Activated CD4-positive, alpha-beta T cell treated with anti-CD3 and anti-CD28 coated beads, Interleukin-10, Interleukin-2, amounts not matched to agents 100 ng/mL and 50 ng/mL, durations not matched to agents 16 hours and 8 hours (primary cell): ENCODE measurements around the gene MED23.
A peak's percentile ranks its signal among the peaks of the same experiment; 100 is the strongest.

ENCODE experiments used
- DNase-seq: peaks from one replicate; pipeline ENCODE4 v3.0.0-alpha.2; 2020

The MED23 gene, protein sequence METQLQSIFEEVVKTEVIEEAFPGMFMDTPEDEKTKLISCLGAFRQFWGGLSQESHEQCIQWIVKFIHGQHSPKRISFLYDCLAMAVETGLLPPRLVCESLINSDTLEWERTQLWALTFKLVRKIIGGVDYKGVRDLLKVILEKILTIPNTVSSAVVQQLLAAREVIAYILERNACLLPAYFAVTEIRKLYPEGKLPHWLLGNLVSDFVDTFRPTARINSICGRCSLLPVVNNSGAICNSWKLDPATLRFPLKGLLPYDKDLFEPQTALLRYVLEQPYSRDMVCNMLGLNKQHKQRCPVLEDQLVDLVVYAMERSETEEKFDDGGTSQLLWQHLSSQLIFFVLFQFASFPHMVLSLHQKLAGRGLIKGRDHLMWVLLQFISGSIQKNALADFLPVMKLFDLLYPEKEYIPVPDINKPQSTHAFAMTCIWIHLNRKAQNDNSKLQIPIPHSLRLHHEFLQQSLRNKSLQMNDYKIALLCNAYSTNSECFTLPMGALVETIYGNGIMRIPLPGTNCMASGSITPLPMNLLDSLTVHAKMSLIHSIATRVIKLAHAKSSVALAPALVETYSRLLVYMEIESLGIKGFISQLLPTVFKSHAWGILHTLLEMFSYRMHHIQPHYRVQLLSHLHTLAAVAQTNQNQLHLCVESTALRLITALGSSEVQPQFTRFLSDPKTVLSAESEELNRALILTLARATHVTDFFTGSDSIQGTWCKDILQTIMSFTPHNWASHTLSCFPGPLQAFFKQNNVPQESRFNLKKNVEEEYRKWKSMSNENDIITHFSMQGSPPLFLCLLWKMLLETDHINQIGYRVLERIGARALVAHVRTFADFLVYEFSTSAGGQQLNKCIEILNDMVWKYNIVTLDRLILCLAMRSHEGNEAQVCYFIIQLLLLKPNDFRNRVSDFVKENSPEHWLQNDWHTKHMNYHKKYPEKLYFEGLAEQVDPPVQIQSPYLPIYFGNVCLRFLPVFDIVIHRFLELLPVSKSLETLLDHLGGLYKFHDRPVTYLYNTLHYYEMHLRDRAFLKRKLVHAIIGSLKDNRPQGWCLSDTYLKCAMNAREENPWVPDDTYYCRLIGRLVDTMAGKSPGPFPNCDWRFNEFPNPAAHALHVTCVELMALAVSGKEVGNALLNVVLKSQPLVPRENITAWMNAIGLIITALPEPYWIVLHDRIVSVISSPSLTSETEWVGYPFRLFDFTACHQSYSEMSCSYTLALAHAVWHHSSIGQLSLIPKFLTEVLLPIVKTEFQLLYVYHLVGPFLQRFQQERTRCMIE (N-terminal part only)

DNA sequence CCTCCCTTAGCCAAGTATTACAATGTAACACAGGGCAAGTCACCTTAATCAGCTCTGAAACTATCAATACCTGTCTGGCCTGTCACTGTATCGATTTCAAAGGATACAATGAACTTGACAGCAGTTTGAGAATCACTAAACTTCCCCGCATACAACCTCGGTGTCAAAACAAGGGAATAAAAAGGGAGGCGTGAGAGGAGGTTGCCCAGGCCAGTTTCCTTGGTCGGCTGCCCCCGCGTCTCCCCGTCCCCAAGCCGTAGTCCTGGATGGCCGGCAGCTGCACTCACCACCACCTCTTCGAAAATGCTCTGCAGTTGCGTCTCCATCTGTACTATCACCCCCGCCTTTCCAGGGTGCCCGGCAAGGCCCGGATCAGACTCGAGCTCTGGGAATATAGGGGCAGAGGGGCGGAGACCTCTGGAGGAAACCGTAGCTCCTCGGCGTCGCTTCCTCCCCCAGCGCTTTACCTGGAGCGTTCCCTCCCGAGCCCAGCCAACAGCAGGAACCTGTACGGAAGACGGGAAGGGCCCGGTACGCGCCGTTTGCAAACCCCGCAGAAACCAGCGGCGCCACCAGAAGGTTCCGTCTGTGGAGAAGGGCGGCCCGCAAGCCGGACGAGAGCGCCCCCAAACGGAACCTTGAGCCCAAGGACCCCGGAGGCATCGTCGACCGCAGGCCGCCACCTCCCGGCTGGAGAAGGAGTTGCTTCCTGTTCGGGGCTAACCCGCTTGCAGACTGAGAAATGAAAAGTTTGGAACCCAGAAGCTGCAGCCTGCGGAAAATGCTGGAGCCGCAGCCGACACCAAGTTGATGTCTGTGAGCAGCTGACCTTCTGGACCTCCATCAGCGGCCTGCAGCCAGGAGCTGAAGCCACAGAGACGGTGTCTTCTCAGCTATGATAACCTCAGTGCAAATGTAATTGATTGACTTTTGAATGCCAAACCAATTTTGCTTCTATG is at the start of gene MED23:
Gene MED23, minus strand, starts transcription at position 519 of the 959 bp plus-strand sequence. Its CDS starts 193 bp downstream, at position 326.
- DNase-seq, result peak; percentile 95

DNA sequence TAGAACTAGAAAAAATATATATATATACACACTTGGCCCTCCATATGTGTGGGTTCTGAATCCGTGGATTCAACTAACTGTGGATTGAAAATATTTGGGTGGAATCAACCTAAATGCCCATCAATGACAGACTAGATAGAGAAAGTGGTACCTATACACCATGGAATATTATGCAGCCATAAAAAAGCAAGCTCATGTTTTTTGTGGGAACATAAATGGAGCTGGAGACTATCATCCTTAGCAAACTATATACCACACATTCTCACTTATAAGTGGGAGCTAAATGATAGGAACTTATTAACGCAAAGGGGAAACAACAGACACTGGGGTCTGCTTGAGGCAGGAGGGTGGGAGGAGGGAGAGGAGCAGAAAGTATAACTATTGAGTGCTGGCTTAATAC is 45.1 kb upstream of the MED23 start:
- no peak for DNase-seq

DNA sequence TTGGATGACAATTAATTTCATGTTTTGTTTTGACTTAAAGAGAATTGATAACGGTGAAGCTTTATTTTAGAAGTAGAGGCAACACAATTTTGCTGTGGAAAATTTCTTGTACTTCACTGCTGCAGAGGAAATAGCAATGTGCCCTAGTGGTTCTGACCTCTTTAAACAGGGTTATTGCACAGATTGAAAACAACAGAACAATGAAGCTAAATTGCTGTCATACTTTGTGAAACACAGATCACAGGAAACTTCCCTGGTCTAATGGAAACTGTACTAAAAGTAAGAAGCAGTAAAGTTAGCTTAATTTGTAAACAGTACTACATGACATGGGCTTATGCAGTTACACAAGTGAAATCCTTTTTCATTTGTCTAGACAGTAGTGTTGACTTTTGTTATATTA is 41.8 kb upstream of the MED23 start:
- DNase-seq, result no peak

DNA sequence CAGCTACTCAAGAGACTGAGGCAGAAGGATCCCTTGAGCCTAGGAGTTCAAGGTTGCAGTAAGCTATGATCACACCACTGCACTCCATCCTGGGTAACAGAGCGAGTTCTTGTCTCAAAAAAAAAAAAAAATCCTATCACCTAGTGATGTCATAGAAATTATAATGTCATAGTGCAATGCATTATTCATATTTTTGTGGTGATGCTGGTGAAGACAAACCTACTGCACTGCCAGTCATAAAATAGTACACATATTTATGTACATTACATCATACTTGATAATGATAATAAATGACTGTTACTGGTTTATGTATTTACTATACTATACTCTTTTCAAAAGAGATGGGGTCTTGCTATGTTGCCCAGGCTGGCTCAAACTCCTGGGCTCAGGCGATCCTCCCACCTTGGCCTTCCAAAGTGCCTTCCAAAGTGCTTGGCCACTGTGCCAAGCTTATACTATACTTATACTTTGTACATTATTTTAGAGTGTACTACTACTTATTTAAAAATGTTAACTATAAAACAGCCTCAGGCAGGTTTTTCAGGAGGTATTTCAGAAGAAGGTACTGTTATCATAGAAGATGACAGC is 35.6 kb upstream of the MED23 start:
- no peak for DNase-seq

DNA sequence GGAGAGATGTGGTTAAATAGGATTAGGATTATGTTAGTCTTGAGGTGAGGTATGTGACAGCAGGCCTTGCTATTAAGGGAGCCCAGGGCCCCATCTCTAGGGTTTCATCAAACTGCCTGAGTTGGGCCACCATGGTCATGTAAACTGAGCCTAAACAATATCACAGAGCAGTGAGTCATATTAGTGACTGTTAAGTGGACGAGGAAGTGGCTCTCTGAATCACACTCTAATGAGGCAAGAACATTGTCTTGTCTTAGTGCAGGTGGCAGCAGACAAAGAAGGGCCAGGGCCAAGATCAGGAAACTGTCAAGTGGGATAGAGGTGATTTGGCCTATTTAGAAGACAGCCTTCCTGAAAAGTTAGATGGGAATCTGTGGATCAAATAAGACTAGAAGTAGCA is 32.2 kb upstream of the MED23 start:
- DNase-seq, result peak; percentile 24

DNA sequence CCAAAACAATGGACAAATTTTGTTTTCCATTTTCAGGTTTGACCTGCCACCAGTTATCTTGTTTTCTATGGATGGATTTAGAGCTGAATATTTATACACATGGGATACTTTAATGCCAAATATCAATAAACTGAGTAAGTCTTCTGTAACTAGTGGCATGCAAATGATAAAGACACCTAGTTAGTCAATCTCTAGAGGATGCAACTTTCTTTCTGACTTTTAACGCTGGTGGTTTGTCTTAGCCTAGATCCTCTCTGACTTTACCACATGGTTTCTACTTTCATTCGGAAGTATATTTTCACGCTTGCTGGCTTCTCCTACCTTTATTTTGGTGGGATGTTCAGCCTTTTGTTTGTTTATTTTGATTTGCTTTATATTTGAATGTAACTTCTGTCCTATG is 30.2 kb upstream of the MED23 start:
- DNase-seq, result no peak

DNA sequence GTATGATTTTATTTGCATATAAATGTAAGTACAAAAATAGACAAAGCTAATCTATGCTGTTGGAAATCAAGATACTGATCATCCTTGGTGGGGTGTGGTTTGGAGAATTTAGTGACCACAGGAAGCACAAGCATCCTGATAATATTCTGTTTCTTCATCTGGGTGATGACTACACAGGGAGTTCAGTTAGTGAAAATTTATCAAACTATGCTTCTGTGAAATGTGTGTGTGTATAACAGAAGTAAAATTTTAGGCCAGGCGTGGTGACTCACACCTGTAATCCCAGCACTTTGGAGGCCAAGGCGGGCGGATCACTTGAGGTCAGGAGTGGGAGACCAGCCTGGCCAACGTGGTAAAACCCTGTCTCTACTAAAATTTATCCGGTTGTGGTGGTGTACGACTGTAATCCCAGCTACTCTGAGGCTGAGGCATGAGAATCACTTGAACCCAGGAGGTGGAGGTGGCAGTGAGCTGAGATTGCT is 29.6 kb upstream of the MED23 start:
- peak; percentile 5 for DNase-seq

DNA sequence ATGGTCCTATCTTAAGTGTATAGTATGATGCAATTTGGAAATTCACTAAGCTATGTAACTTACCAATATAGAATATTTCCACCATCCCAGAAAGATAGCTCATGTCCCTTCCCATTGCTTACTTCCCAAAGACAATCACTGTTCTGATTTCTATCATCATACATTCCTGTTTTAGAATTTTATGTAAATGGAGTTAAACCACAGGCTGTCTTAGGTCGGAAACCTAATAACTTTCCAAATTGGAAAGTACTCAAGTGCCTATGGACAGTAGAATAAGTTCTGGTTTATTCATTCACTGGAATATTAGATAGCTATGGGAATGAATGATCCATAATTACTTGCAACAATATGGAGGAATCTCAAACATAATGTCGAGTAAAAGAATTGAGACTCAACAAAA is 29.2 kb upstream of the MED23 start:
- no peak for DNase-seq

DNA sequence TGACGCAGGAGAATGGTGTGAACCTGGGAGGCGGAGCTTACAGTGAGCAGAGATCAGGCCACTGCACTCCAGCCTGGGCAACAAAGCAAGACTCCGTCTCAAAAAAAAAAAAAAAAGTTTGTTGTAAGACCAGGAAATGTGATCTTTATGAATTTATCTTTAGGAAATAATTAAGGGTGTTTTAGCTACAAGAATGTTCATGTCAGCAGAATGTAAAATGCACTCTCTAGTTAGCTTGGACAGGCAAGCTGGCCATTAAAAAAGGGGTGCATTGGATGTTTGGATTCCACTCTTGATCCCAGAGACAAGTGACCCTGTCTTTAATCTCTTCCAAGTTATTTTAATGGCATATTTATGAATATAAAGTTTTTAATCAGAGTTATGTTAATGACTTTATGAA is 28.6 kb upstream of the MED23 start:
- DNase-seq, result no peak

DNA sequence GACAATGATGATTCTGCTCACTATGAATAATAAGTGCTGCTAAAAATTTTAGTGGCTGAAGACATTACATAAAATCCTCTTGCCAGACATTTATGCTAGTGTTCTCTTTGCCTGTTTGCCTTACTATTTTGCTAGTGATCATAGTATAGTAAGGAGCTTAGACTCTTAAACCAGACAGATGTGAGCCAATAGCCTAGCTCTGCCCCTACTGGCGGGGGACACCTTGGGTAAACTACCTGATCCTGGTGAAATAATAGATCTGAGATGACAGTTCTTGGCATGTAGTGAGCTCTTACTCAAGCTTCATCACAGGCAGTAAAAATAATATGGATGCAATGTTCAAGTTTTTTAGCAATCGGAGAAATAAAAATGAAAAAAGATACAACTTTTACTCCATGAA is 27.9 kb upstream of the MED23 start:
- no peak for DNase-seq

DNA sequence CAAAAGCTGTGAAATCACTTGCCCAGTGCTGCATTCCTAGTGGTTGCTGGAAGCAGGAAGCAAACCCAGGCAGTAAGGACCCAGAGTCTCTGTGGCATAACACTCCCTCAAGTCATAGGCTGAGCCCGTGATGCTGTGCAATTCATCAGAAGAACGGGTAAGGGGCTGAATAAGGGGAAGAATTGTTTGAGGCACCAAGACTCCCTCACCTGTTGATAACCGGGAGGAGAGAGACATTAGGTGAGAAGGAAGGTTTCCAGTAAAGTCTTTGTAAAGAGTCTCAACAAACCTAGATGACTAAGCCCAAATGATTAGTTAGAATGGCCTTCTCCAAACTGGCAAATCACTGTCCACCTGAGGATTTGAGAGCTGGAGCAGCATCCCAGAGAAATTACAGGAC is 27.3 kb upstream of the MED23 start:
- no peak for DNase-seq

DNA sequence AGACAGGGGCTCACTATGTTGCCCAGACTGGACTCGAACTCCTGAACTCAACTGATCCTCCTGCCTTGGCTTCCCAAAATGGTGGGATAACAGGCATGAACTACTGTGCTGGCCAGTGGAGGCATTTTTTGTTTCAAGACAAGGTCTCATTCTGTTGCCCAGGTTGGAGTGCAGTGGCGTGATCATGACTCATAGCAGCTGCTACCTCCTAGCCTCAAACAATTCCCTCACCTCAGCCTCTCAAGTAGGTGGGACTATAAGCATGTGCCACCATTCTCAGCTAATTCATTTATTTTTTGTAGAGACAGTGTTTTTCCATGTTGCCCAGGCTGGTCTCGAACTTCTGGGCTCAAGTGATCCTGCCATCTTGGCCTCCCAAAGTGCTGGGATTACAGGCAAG is 26.3 kb upstream of the MED23 start:
- no peak for DNase-seq

DNA sequence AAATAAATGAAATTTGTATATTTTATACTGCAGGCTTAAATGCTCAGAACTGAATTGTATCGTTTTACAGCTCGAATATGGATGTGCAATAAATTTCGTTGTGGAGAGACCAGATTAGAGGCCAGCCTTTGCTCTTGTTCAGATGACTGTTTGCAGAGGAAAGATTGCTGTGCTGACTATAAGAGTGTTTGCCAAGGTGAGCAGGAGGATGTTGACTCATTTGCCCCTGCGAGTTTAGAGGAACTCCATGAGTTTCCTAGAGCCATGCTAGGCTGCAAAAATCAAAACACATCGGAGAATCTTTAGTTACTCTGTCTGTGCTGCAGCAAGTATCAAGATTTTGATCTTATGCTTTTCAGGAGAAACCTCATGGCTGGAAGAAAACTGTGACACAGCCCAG is 24.4 kb upstream of the MED23 start:
- DNase-seq, result no peak

DNA sequence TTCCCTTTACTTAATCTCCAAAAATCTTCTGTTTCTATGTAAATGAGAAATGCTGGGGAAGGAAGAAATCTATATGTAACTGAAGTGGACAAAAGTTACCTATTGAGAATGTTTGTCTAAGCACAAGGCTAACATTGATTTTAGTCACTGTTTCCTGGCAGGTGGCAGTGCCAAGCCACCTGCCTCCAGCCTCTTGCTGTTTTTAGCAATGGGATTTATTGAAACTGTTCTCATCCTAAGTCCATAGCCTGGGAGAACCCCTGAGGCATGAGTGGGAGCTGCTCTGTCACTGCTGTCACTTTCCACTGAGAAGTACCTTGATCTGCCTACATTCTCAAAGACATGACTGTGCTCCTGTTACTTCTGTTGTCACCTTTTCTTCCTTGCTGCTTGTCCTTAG is 23.7 kb upstream of the MED23 start:
- no peak for DNase-seq

DNA sequence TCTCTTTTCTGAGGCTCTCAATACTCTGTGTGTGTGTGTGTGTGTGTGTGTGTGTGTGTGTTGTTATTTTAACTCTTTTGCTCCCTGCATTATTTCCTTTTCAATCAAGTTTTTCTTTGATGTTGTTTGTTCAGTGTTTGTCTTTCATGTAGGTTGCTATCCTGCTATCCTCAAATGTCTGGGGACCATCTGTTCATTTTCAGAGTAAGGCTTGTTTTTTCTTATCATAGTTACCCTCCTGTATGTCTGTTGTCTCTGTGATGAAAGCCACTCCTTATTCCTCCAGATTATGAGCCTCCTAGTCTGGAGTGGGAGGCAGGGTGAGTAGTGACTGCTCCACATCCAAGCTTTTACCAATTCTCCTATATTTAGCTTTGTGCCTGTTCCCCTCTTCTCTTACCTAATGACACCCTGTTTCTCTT is 18.2 kb upstream of the MED23 start:
- no peak for DNase-seq

DNA sequence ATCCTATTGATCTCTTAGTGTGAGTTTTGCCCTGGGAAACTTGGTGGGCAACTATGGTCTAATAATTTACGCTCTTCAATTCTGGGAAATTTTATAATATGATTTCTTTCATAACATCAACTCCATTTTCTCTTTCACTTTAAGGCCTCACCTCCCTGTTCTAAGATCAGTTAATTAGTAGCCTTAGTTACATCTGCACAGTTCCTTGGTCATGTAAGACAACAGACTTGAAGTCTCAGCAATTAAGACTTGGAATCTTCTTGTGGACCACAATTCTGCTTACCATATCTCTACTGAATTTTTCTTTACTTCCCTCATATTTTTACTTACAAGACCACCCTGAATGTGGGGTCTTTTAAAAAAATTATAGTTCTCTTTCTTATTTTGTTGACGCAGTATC is 17.8 kb upstream of the MED23 start:
- DNase-seq, result no peak

DNA sequence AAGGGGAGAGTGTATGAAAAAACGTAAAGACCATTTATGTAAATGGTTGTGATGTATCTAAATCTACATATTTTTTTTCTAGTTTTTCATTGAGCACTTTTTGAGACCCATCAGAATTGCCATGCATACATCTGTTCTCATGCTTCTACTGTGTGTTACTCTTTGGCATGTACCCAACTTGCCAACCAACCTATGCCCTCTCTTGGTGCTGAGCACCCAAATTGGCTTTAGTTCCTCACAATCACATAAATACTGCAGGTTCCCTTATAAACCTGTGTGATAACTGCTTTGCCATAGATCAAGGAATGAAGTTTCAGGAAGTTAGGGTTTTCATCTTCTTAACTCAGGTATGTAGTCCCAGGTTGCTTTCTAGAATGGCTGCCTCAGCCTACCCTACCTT is 16.9 kb upstream of the MED23 start:
- DNase-seq, result no peak

DNA sequence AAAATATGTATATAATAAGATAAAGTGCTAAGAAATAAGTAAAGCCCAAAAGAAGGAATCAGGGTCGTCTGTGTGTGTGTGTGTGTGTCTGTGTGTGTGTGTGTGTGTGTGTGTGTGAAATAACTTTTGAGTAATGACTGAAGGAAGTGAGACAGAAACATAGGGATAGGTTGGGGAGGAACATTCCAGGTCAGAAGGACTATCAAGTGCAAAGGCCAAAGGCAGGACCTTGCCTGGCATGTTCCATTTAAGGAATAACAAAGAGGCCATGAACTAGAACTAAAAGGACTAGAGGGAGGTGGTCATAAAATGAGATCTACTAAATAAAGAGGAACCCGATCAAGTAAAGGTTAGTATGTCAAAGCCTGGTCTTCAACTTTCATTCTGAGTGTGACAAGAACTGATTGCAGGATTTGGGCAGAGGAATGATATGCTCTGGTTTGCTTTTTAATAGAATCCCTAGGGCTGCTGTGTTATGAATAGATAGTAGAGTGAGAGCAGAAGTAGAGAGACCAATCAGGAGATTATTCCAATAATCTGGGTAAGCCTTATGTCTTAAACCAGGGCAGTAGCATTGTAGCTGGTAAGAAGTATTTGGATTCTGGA is 15.9 kb upstream of the MED23 start:
- DNase-seq, result no peak

DNA sequence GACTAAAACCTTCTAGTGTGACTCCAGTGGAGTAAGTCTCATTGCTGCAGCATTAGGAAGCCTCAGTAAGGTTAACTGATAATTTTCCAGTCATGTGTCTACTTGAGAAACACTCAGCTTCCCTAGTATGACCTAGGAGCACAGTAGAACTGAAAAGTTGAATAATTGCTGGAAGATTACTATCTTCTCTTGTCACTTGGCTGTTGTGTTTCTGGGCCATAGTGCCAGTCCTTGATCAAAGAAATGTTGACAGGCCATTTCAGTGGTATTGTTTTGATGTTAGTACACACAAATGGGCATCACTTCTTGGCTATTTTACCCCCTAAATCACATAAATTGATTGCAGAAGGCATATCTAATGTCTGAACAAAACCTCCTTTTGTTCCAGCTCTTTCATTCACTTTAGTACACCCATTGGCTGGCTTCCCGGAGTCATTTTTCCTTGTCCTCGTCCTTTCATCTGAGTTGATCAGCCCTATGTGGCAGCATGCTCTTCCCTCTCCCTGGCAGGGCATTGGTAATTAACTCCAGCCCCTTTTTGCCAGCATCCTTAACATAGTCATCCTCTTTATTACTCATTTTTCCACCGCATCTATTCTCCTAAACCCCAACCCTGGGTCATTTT is 15.1 kb upstream of the MED23 start:
- DNase-seq, result no peak

DNA sequence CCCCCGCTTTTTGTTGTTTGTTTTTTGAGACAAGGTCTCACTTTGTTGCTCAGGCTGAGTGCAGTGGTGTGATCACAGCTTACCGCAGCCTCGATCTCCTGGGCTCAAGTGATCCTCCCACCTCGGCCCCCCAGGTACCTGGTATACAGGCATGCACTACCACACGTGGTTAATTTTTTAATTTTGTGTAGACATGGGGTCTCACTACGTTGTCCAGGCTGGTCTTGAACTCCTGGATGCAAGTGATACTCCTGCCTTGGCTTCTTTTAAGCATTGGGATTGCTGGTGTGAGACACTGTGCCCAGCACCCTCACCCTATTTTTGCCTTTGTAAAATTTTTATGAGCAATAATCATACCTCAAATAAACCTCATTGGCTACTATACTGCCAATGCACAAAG is 14.5 kb upstream of the MED23 start:
- no peak for DNase-seq

DNA sequence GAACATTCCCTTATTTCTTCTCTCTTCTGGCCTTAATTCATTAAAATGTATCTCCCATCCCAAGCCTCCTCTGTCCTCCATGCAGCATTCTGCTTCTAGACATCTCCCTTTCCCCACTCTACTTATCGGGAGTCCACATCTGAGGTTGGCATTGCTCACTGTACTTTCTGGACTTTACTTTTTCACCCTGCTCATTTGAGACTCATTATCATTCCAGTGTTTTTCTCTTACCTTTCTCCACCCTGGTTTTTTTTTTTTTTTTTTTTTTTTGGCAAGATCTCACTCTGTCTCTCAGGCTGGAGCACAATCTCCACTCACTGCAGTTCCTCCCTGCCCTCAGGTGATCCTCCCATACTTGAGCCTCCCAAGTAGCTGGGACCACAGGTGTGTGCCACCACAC is 13.5 kb upstream of the MED23 start:
- no peak for DNase-seq
